AG04450 (cell line): ENCODE measurements around the gene SKP1. TPM values are rescaled to one million over a fixed set of nuclear protein-coding genes. Genes with fewer than 3 reads are reported as not detected.
"Not testable (repeated sequence)": the region's sequence is repeated elsewhere in the genome, so short reads cannot be mapped to it uniquely, and the experiment has no call there.

Experiments
- CTCF ChIA-PET: fragments of 300-600, 350-600 bp; formaldehyde crosslinking; extraction: SDS; loops from one replicate; lab custom pipeline; 2022; ENCODE audit warnings: antibody characterized with exemption, inconsistent platforms; lab: Charles Lee
- POLR2A ChIA-PET: fragments of 350-600 bp; formaldehyde crosslinking; extraction: SDS; loops from one replicate; lab custom pipeline; 2021; ENCODE audit warnings: antibody characterized with exemption, inconsistent platforms; lab: Yijun Ruan, JAX
- DNase-seq: peaks from one replicate; pipeline ENCODE4 v3.0.0-alpha.2; 2011; ENCODE audit warnings: low read depth, low spot score
- H3K27ac ChIP-seq: one replicate; pipeline ENCODE4 v1.5.1; 2012; ENCODE audit warnings: low read depth, low read length, control low read depth
- H3K27me3 ChIP-seq: one replicate; pipeline ENCODE4 v1.6.0; 2012; ENCODE audit warnings: low read length; ENCODE audit not compliant: control insufficient read depth, insufficient read depth
- H3K4me3 ChIP-seq: 2 replicates; pipeline ENCODE4 v1.5.1; 2011; ENCODE audit warnings: mild to moderate bottlenecking, low read depth, low read length, control low read depth
- H3K9me3 ChIP-seq: 2 replicates; pipeline ENCODE4 v1.5.1; 2012; ENCODE audit warnings: low read length; ENCODE audit not compliant: control insufficient read depth, insufficient read depth
- polyA plus RNA-seq: library from polyadenylated mRNA; depleted of rRNA; stranded (reverse); fragments of >200 nt; gene quantifications from 2 replicates; pipeline ENCODE4 v1.2.3, GENCODE V29; 2011
- TF ChIP-seq, protein P1 (sequence below): IDR thresholded peaks from 2 replicates; pipeline ENCODE4 v1.5.1; 2011; ENCODE audit warnings: low read depth, low read length, control low read depth, inconsistent platforms

Gene SKP1
- polyA plus RNA-seq, 1 experiment: 1,036 TPM

DNA sequence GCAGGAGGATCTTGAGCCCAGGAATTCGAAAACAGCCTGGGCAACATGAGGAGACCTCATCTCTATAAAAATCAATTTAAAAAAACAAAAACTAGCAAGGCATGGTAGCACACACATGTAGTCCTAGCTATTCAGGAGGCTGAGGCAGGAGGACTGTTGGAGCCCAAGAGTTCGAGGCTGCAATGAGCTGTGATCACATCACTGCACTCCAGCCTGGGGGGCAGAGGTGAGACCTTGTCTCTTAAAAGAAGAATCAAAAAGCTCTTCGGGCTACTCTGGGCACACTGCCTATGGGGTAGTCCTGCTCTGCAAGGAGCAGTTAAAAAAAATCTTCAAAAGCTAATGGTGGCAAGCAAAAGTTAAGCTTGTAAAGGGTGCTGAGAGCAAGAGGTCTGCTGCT is 23.5 kb downstream of the SKP1 start:
- H3K27me3 ChIP-seq: no peaks in the 10 kb centered on the region
- H3K9me3 ChIP-seq: no peaks in the 10 kb centered on the region
- H3K27ac ChIP-seq: no peak overlapping the region
- ChIA-PET POLR2A (interaction anchor here (2.1 kb wide), 1 partner anchor 23 kb away, joined by 7 read pairs; the partner anchor contains the start of gene SKP1), CTCF (interaction anchor here (0.7 to 3.0 kb wide), 4 partner anchors 11 to 113 kb away, joined by 3 to 25 read pairs (median 13); no protein-coding TSS in a partner anchor)
- DNase-seq: no peak
- H3K4me3 ChIP-seq: no peak overlapping the region
- TF ChIP-seq, protein P1, sequence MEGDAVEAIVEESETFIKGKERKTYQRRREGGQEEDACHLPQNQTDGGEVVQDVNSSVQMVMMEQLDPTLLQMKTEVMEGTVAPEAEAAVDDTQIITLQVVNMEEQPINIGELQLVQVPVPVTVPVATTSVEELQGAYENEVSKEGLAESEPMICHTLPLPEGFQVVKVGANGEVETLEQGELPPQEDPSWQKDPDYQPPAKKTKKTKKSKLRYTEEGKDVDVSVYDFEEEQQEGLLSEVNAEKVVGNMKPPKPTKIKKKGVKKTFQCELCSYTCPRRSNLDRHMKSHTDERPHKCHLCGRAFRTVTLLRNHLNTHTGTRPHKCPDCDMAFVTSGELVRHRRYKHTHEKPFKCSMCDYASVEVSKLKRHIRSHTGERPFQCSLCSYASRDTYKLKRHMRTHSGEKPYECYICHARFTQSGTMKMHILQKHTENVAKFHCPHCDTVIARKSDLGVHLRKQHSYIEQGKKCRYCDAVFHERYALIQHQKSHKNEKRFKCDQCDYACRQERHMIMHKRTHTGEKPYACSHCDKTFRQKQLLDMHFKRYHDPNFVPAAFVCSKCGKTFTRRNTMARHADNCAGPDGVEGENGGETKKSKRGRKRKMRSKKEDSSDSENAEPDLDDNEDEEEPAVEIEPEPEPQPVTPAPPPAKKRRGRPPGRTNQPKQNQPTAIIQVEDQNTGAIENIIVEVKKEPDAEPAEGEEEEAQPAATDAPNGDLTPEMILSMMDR: no peak

DNA sequence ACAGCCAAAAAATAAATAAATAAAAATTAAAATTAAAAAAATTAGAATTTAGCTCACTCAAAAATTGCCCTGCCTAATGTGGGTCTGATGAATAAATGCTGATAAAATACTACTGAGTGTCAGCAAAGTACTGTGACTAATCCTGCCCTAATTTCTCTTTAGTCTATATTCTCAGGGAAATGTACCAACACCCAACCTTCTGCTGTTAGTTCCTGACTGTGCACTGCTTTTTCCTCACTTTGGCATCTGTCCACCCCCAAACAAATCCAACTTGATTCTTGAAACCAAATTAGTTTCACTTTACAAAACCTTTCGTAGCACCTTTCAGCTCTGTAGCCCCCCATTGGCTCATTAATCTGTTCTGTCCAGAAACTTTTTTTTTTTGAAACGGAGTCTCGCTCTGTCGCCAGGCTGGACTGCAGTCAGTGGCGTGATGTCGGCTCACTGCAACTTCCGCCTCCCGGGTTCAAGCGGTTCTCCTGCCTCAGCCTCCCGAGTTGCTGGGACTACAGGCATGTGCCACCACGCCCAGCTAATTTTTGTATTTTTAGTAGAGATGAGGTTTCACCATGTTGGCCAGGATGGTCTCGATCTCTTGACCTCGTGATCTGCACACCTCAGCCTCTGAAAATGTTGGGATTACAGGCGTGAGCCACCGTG is 24.4 kb downstream of the SKP1 start:
- H3K27me3 ChIP-seq, H3K9me3 ChIP-seq, DNase-seq, H3K4me3 ChIP-seq, H3K27ac ChIP-seq: not testable (repeated sequence)
- CTCF ChIA-PET: interaction anchor here (0.7 to 3.0 kb wide), 4 partner anchors 10 to 112 kb away, joined by 3 to 25 read pairs (median 13); no protein-coding TSS in a partner anchor
- POLR2A ChIA-PET: interaction anchor here (2.1 kb wide), 1 partner anchor 24 kb away, joined by 7 read pairs; the partner anchor contains the start of gene SKP1

DNA sequence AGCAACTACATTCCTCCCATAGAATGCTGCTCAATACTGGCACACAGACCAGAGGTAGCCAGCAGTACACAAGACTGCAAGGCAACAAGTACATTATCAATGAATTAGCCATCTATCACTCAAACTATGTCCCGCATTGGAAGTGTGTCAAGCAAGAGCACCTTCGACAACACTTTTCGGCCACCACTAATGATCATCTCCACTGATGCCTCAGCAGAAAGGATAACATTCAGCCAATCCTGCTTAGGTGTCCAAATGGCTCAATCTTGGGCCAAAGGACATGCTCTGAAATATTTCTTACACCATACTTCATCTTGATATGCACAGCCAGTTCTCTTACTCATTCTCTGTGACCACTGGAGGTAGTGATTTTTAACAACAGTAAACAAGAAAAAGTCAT is 25.0 kb downstream of the SKP1 start:
- POLR2A ChIA-PET: interaction anchor here (2.5 kb wide), 1 partner anchor 25 kb away, joined by 7 read pairs; the partner anchor contains the start of gene SKP1
- Histone ChIP-seq H3K9me3 (no peaks in the 10 kb centered on the region), H3K27me3 (no peaks in the 10 kb centered on the region), H3K4me3 (no peak overlapping the region), H3K27ac (no peak overlapping the region)
- CTCF ChIA-PET: interaction anchor here (2.1 to 20.0 kb wide), 4 partner anchors 11 to 112 kb away, joined by 5 to 458 read pairs (median 23); no protein-coding TSS in a partner anchor
- DNase-seq: no peak
- TF ChIP-seq, protein P1: no peak

DNA sequence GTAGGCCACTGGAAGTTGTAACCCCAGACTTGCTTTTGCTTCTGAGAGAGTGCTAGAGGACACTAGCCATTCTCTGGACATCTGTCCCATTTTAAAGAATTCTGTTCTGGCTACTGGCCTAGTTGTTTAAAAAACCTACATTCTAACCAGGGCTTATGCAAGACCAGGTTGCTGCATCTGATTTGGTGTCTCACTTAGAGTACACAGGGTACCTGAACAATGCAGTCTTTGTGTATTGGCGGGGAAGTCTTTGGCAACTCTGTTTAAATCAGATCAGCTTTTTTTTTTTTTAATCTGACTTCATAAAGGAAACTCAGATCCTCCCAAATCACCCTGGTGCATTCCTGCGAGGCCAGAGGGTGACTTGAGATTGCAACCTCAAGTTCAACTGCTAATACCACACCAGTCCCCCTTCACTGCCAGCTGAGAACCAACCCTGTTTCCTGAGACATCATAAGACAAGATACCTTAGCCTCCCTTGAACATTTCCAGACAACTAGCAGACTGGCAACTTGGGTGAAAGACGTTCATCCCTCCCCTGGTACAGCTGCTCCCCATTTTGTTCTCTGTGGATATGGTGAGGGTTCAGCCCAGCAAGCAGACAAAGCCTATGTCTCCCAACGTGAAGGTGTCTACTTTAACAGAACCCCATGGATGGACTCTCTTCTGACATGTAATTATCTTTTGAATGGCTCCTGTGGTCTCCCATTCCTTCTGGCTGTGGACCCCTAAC is 27.0 kb downstream of the SKP1 start:
- no peaks in the 10 kb centered on the region for H3K9me3 ChIP-seq
- ChIA-PET CTCF (interaction anchor here (1.6 to 20.0 kb wide), 2 partner anchors 8 to 110 kb away, joined by 18 to 458 read pairs; no protein-coding TSS in a partner anchor), POLR2A (interaction anchor here (0.6 to 2.5 kb wide), 2 partner anchors 9 to 27 kb away, joined by 4 to 7 read pairs; partner anchors contain the start of gene SKP1)
- no peak for DNase-seq
- TF ChIP-seq, protein P1: no peak
- no peak overlapping the region for H3K27ac ChIP-seq
- H3K4me3 ChIP-seq: no peak overlapping the region
- H3K27me3 ChIP-seq: no peaks in the 10 kb centered on the region

DNA sequence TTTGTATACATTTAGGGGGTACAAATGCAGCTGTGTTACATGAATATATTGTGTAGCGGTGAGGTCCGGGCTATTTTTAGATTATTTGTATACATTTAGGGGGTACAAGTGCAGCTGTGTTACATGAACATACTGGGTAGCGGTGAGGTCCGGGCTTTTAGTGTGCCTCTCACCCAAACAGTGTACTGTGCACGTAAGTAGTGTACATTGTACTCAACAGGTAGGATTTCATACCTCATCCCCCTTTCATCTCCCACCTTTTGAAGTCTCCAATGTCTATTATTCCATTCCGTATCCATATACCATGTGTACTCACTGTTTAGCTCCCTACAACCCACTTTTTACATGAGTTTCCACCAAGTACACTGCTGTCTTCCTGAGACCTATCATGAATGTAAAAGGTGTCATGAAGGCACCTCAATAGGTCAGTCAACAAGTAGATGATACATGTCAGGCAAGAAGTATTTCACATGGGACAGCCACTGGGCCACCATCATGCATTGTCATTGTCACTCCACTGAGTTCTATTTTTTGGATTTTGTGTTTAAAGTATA is 27.7 kb downstream of the SKP1 start:
- H3K27me3 ChIP-seq: no peaks in the 10 kb centered on the region
- ChIA-PET CTCF (interaction anchor here (20.0 kb wide), 1 partner anchor 109 kb away, joined by 458 read pairs; no protein-coding TSS in a partner anchor), POLR2A (interaction anchor here (0.6 to 2.5 kb wide), 2 partner anchors 8 to 27 kb away, joined by 4 to 7 read pairs; partner anchors contain the start of gene SKP1)
- TF ChIP-seq, protein P1: no peak
- H3K27ac ChIP-seq: no peak overlapping the region
- no peak for DNase-seq
- no peaks in the 10 kb centered on the region for H3K9me3 ChIP-seq
- no peak overlapping the region for H3K4me3 ChIP-seq
